Measurements from ENCODE around the gene HECTD4. TPM values are rescaled to one million over a fixed set of nuclear protein-coding genes. Genes with fewer than 3 reads are reported as not detected.

HECTD4 gene
- total and polyA plus RNA-seq, 2 of the 4 experiments (the other 2 are of a cell fraction) = 12.9 to 13.0 TPM

- TF ChIP-seq CHD1 (IDR thresholded peaks at IDR 0.05; ENCODE audit: low read depth, low read length) = no peak
Measured at GRCh38 chr12:112184056-112184887, 198.0 kb downstream of the HECTD4 start (continued).

DNA sequence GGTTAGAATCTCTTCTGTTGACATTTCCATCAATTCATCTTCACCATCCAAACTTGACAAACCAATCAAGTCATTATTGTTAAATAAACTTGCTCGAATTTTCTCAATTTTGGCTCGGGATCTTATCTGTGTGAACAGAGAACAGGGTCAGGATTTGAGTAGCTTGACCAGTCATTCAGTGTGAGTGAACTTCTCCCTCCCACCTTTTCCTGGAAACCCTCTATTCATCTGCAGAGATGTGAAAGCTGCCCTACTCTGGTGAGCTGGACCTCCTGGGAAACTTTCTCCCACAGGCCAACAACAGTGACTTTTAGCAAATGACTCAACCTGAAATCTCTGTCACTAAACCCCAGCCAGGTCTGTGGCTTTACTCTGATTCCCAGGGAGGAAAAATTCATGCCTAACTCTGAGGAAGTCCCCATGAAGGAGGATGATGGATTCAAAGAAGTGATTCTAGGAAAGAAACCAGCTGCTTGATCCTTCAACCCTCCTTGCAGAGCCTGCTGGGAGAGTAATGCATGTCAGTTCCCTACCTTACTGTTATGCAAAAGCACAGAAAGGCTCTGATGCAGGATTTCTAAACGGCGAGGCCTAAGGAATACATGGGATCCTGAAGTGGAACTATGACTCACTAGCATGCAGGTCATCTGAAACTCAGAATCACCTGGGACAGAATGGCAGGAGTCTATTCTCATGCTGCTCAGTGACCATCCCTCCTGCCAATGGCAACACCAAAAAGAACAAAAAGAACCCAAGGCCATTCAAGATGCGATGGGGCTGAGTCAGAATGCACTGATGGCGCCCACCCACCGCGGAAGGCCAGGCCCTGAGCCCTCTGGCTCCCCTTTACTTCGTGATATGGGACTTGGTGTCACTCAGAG is 198.8 kb downstream of the HECTD4 start:
- no peak overlapping the region for H3K18ac ChIP-seq (ENCODE audit: low read depth, low read length)
- intact Hi-C loops (cut with micrococcal nuclease) (no loop called here), dilution Hi-C loops (cut with HindIII; ENCODE audit: low sequenced_read_pairs, unreplicated experiment) (no loop called here), in situ Hi-C loops (cut with MboI; ENCODE audit: low sequenced_read_pairs) (no loop called here)
- H4K8ac ChIP-seq (ENCODE audit: low read depth in 2 of 2, low read length in 2 of 2) = no peak overlapping the region
- no peaks in the 10 kb centered on the region for H3K27me3 ChIP-seq (ENCODE audit: control insufficient read depth, insufficient read depth, low read length)
- no peak overlapping the region for H2AK5ac ChIP-seq (ENCODE audit: low read depth, low read length)
- ATAC-seq (ENCODE audit: low read depth) (peak; percentile 68), DNase-seq (peak; percentile 83)
- no peak overlapping the region for H3K9ac ChIP-seq (ENCODE audit: low read depth, low read length)
- H3K4me2 ChIP-seq (ENCODE audit: low read depth, low read length) = peak overlapping the region; percentile 3; the same call in 1 of the 2 replicates
- H2AFZ ChIP-seq (replicated peaks; ENCODE audit: low read length, poor library complexity) = no peak overlapping the region
- no TSS peak for BruUV-seq (replicated peaks)
- H3K9me3 ChIP-seq (ENCODE audit: control insufficient read depth, insufficient read depth, low read length) = no peaks in the 10 kb centered on the region
- peaks cover 27% of the 10 kb centered on the region for H3K36me3 ChIP-seq (ENCODE audit: control insufficient read depth, insufficient read depth, low read length)
- H2BK120ac ChIP-seq (ENCODE audit: low read depth, low read length) = no peak overlapping the region
- H3K4me3 ChIP-seq (ENCODE audit: insufficient read depth, low read depth, low read length) = no peak overlapping the region
- H3K23ac ChIP-seq (ENCODE audit: low read depth, low read length) = no peak overlapping the region
- peaks cover 8% of the 10 kb centered on the region; the same call in 1 of the 2 replicates for H4K20me1 ChIP-seq (ENCODE audit: insufficient read depth, low read length)
- WGBS, 2 experiments (ENCODE audit: extremely low coverage in 2 of 2, insufficient read length in 1 of 2) = 77% methylated on average over 6 of the region's 9 CpGs; no CpG with 5 or more reads in 1 of the 2 experiments
- H3K27ac ChIP-seq (ENCODE audit: insufficient read depth, low read length) = peak overlapping the region; percentile 25; the same call in 1 of the 2 replicates
- H3K79me1 ChIP-seq (ENCODE audit: low read depth in 1 of 2, low read length in 2 of 2) = peaks cover 0 to 7% of the 10 kb centered on the region in 2 experiments; a peak in 1 of 4 replicates
- H2AK9ac ChIP-seq (replicated peaks; ENCODE audit: low read depth, low read length, poor library complexity) = no peak overlapping the region
- H3K9me1 ChIP-seq (ENCODE audit: insufficient read depth, low read length) = peaks cover 2% of the 10 kb centered on the region; the same call in 1 of the 2 replicates
- no peak overlapping the region for H3K4ac ChIP-seq (ENCODE audit: low read depth, low read length)
- H2BK15ac ChIP-seq (ENCODE audit: low read depth, low read length) = no peak overlapping the region
- TF ChIP-seq CTCF (conservative IDR thresholded peaks at IDR 0.05; ENCODE audit: low read depth, low read length) (no peak), RAD21 (IDR thresholded peaks at IDR 0.05; ENCODE audit: low read length) (no peak), MAZ (IDR thresholded peaks at IDR 0.05; ENCODE audit: borderline replicate concordance, low read depth, low read length) (no peak), CEBPB (IDR thresholded peaks at IDR 0.05; ENCODE audit: low read depth, low read length) (no peak), CHD1 (IDR thresholded peaks at IDR 0.05; ENCODE audit: low read depth, low read length) (no peak)
- peaks cover 10% of the 10 kb centered on the region for H3K4me1 ChIP-seq (ENCODE audit: control insufficient read depth, insufficient read depth, low read length)
- ChIA-PET CTCF (interaction anchor here (0.8 to 1.1 kb wide), 2 partner anchors 9 to 52 kb away, joined by 3 read pairs; no protein-coding TSS in a partner anchor), POLR2A (ENCODE audit: unreplicated experiment) (no interaction called here)
- H3K56ac ChIP-seq (ENCODE audit: extremely low read depth, insufficient read depth, low read length) = no peak overlapping the region
- H2BK20ac ChIP-seq (ENCODE audit: low read depth, low read length) = no peak overlapping the region
- no peak overlapping the region for H4K91ac ChIP-seq (ENCODE audit: insufficient read depth, low read depth, low read length)
- no peak overlapping the region for H2BK5ac ChIP-seq (ENCODE audit: low read depth, low read length, poor library complexity, severe bottlenecking)
- H4K5ac ChIP-seq (ENCODE audit: low read depth, low read length) = no peak overlapping the region
- H3K14ac ChIP-seq (replicated peaks; ENCODE audit: low read depth, low read length) = no peak overlapping the region

Data from IMR-90 (cell line).